ENCODE measurements around the gene PRKCH. TPM values are rescaled to one million over a fixed set of nuclear protein-coding genes. Genes with fewer than 3 reads are reported as not detected.

Gene PRKCH
- polyA plus RNA-seq, 2 of the 4 experiments (the other 2 are of a cell fraction) = 10.0 to 10.2 TPM

DNA sequence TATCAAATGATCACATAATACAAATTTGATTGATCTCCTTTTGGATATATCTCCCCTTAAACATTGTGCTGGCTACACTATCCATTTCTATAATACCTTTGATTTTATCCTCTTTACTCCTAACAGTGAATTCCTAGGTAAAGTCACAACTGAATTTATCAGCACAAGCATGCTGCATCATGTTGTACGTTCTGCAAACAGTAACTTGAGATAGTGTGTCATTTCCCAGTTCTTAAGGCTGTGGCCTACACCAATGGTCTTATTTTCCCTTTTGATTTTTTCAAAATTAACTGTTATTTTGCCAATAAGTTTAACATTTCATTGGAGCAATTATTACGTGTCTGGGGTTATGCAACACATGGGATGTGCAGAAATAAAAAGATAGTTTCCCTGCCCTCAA, 24.8 kb downstream of the PRKCH start (continued):
- TF ChIP-seq HEYL (CRISPR knock-in tag; IDR thresholded peaks at IDR 0.05) = no peak

DNA sequence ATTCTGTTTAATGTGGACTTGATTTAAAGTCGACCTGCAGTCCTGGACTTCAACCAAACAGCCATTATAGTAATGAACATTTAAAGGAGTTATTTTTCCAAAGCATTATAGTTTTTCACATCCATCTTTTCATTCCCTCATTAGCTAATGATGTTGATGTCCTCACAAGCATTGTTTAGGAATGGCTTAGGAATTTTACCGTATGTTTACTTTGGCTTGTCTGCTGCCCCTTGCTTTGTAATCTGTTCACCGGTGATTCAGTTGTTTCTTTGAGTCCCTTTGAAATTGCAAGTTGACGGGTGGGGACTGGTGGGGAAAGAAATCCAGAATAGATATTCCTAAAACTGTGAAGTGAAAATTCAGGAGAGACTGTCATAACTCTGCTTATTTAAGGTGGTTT, 25.4 kb downstream of the PRKCH start:
- Histone ChIP-seq H3K9me3 (no peaks in the 10 kb centered on the region), H3K27ac (no peak overlapping the region), H3K4me2 (no peak overlapping the region), H3K4me3 (no peak overlapping the region), H3K4me1 (peaks cover 6% of the 10 kb centered on the region; the same call in 1 of the 3 replicates)
- TF ChIP-seq CBX2 (IDR thresholded peaks at IDR 0.05; ENCODE audit: borderline replicate concordance, low read depth) = no peak
- no peak for DNase-seq (ENCODE audit: low read depth in 1 of 2, low spot score in 1 of 2)
- FAIRE-seq = no peak
- CTCF ChIA-PET = interaction anchor here (1.1 kb wide), 1 partner anchor 491 kb away, joined by 5 read pairs; no protein-coding TSS in a partner anchor
- WGBS (ENCODE audit: missing lambda C conversion rate) = 56% methylated on average over 4 of the region's 4 CpGs
- POLR2A ChIA-PET = no interaction called here
- no peak for ATAC-seq

DNA sequence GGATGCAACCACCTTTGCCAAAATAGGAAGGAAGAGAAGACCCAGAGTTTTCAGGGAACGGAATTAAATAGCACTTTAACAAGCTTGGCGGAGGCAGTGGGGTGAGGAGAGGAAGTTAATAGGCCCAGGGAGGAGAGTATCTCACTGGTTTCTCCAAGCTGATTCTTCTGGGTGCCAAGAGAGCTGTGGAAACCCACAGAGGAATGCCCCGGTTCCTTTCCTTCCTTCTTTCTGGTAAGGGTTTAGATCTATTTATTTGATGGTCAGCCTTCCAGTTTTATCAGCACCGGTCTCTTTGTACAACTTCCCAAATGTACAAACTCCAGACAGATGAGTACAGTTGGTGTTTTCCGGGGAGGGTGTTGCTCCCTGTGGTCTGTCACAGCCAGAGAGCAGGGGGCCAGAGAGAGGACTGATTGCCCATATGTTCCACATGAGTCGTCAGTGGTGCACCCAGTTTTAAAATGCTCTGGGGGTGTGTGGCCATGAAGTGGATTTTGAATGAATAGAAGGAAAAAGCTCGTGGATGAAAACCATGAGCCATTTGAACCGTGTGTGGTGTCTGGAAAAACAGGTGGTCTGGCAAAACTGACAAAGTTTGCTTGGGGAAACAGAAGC, 26.6 kb downstream of the PRKCH start:
- WGBS (ENCODE audit: missing lambda C conversion rate) = 63% methylated on average over 8 of the region's 8 CpGs
- peaks cover 6% of the 10 kb centered on the region; the same call in 1 of the 3 replicates for H3K4me1 ChIP-seq
- POLR2A ChIA-PET = no interaction called here
- no peak overlapping the region for H3K4me3 ChIP-seq
- H3K4me2 ChIP-seq = no peak overlapping the region
- H3K9me3 ChIP-seq = no peaks in the 10 kb centered on the region
- TF ChIP-seq RCOR1 (IDR thresholded peaks at IDR 0.05; ENCODE audit: low read depth, low read length) = no peak
- TF ChIP-seq, protein P1, sequence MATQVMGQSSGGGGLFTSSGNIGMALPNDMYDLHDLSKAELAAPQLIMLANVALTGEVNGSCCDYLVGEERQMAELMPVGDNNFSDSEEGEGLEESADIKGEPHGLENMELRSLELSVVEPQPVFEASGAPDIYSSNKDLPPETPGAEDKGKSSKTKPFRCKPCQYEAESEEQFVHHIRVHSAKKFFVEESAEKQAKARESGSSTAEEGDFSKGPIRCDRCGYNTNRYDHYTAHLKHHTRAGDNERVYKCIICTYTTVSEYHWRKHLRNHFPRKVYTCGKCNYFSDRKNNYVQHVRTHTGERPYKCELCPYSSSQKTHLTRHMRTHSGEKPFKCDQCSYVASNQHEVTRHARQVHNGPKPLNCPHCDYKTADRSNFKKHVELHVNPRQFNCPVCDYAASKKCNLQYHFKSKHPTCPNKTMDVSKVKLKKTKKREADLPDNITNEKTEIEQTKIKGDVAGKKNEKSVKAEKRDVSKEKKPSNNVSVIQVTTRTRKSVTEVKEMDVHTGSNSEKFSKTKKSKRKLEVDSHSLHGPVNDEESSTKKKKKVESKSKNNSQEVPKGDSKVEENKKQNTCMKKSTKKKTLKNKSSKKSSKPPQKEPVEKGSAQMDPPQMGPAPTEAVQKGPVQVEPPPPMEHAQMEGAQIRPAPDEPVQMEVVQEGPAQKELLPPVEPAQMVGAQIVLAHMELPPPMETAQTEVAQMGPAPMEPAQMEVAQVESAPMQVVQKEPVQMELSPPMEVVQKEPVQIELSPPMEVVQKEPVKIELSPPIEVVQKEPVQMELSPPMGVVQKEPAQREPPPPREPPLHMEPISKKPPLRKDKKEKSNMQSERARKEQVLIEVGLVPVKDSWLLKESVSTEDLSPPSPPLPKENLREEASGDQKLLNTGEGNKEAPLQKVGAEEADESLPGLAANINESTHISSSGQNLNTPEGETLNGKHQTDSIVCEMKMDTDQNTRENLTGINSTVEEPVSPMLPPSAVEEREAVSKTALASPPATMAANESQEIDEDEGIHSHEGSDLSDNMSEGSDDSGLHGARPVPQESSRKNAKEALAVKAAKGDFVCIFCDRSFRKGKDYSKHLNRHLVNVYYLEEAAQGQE (IDR thresholded peaks at IDR 0.05) = no peak
- no peak for TF ChIP-seq FOSB (CRISPR knock-in tag; IDR thresholded peaks at IDR 0.05)
- TF ChIP-seq, protein P2, sequence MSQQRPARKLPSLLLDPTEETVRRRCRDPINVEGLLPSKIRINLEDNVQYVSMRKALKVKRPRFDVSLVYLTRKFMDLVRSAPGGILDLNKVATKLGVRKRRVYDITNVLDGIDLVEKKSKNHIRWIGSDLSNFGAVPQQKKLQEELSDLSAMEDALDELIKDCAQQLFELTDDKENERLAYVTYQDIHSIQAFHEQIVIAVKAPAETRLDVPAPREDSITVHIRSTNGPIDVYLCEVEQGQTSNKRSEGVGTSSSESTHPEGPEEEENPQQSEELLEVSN (IDR thresholded peaks at IDR 0.05; ENCODE audit: borderline replicate concordance, low read depth) = no peak
- no peak for TF ChIP-seq BHLHE40 (IDR thresholded peaks at IDR 0.05; ENCODE audit: low read depth, low read length)
- TF ChIP-seq EHMT2 (IDR thresholded peaks at IDR 0.05; ENCODE audit: low read depth) = no peak
- TF ChIP-seq, protein P3, sequence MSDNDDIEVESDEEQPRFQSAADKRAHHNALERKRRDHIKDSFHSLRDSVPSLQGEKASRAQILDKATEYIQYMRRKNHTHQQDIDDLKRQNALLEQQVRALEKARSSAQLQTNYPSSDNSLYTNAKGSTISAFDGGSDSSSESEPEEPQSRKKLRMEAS (IDR thresholded peaks at IDR 0.05) = no peak
- no peak for TF ChIP-seq EP300 (IDR thresholded peaks at IDR 0.05)
- TF ChIP-seq KDM5A (IDR thresholded peaks at IDR 0.05) = no peak
- no peak for TF ChIP-seq ZFP36 (IDR thresholded peaks at IDR 0.05; ENCODE audit: borderline replicate concordance, partially characterized antibody)
- TF ChIP-seq FOXS1 (CRISPR knock-in tag; IDR thresholded peaks at IDR 0.05) = no peak
- ATAC-seq (no peak), DNase-seq (ENCODE audit: low read depth in 1 of 2, low spot score in 1 of 2) (no peak), FAIRE-seq (no peak)
- no peak overlapping the region for H3K27ac ChIP-seq
- CTCF ChIA-PET = no interaction called here

DNA sequence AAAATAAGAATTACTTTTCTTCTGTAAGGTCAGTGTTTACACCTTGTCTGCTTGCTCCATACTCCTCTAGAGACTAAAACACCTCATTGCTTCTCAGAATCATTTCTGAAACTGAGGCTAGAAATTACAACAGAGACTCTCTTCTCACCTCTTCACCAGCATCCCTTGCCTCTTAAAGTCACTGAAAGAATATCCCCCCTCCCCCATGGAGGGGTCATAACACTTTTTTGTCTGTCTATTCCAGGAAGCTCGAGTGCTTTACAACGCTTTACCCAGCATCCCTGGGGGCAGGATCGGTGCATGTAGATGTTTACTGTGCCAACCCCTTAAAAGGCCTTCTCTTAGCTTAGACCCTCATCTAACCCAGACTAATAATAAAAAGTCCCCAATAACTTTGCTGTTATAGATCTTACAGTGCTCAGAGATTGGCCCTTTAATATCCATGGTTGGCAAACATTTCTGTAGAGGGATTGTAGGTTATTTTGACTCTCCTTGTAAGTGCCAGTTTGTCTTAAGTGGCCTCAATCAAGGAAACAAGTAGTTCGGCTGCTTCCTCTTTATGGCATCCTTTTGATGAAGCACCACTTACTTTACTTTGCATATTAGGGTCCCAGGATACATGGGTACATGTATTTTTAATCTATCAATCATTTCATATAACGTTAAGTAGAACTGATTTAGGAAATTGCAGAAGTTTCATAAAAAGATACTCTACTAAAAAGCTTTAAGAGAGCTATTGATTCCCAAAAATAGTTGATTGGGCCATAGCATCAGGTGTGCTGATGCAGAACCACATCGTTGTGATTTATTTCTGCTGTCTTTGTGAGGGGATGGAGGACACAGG, 29.3 kb downstream of the PRKCH start:
- WGBS (ENCODE audit: missing lambda C conversion rate) = 54% methylated on average over 6 of the region's 6 CpGs
- FAIRE-seq = no peak
- POLR2A ChIA-PET = no interaction called here

More for the DNA sequence above, 29.3 kb downstream of the PRKCH start:
- DNase-seq (ENCODE audit: low read depth in 1 of 2, low spot score in 1 of 2) (no peak), ATAC-seq (no peak)
- TF ChIP-seq RAD21 (conservative IDR thresholded peaks at IDR 0.05 in 1 of 2, IDR thresholded peaks at IDR 0.05 in 1 of 2) (no peak), EP300 (IDR thresholded peaks at IDR 0.05) (no peak), NR3C1 (IDR thresholded peaks at IDR 0.05) (no peak), TP53 (CRISPR knock-in tag; IDR thresholded peaks at IDR 0.05) (no peak), JUN (IDR thresholded peaks at IDR 0.05) (no peak), MAFK (IDR thresholded peaks at IDR 0.05; ENCODE audit: partially characterized antibody) (no peak), HOXB5 (CRISPR knock-in tag; IDR thresholded peaks at IDR 0.05) (no peak)
- TF ChIP-seq, protein P2 (IDR thresholded peaks at IDR 0.05; ENCODE audit: borderline replicate concordance, low read depth) = no peak
- no peaks in the 10 kb centered on the region for H3K9me3 ChIP-seq
- H3K4me1 ChIP-seq = peaks cover 9% of the 10 kb centered on the region; the same call in 1 of the 3 replicates
- no peak overlapping the region for H3K4me2 ChIP-seq
- CTCF ChIA-PET = interaction anchor here (0.6 kb wide), 1 partner anchor 11 kb away, joined by 3 read pairs; no protein-coding TSS in a partner anchor
- no peak overlapping the region for H3K4me3 ChIP-seq
- H3K27ac ChIP-seq = no peak overlapping the region

All from A549 (cell line).